BJ (cell line): ENCODE results near the gene PKD1. TPM values are rescaled to one million over a fixed set of nuclear protein-coding genes. Genes with fewer than 3 reads are reported as not detected.

Source experiments
- CTCF ChIA-PET: fragments of 350-600 bp; formaldehyde crosslinking; extraction: SDS; loops from one replicate; lab custom pipeline; 2021; ENCODE audit warnings: antibody characterized with exemption, inconsistent platforms; lab: Yijun Ruan, JAX
- POLR2A ChIA-PET: fragments of 300-600 bp; sonication (Branson Sonifier 250); formaldehyde crosslinking; extraction: SDS; loops from one replicate; lab custom pipeline; 2021; ENCODE audit warnings: antibody characterized with exemption; lab: Charles Lee
- DNase-seq: peaks from one replicate; pipeline ENCODE4 v3.0.0-alpha.2; 2011; ENCODE audit warnings: low read depth
- H3K27me3 ChIP-seq: 2 replicates; pipeline ENCODE4 v1.6.0; 2011; ENCODE audit warnings: low read length; ENCODE audit not compliant: control insufficient read depth, insufficient read depth
- H3K36me3 ChIP-seq: 2 replicates; pipeline ENCODE4 v1.5.1; 2011; ENCODE audit warnings: low read length; ENCODE audit not compliant: control insufficient read depth, insufficient read depth
- H3K4me3 ChIP-seq: 2 replicates; pipeline ENCODE4 v1.5.1; 2011; ENCODE audit warnings: low read depth, mild to moderate bottlenecking, control low read depth, low read length
- CTCF ChIP-seq: IDR thresholded peaks from 2 replicates; pipeline ENCODE4 v1.5.1; 2011; ENCODE audit warnings: low read depth, mild to moderate bottlenecking, control low read depth, inconsistent platforms, low read length, moderate library complexity; ENCODE audit not compliant: insufficient read depth
- polyA plus RNA-seq: library from polyadenylated mRNA; depleted of rRNA; stranded (reverse); fragments of >200 nt; gene quantifications from 2 replicates; pipeline ENCODE4 v1.2.3, GENCODE V29; 2011

Gene PKD1
- polyA plus RNA-seq, 1 experiment = 76.1 TPM

DNA sequence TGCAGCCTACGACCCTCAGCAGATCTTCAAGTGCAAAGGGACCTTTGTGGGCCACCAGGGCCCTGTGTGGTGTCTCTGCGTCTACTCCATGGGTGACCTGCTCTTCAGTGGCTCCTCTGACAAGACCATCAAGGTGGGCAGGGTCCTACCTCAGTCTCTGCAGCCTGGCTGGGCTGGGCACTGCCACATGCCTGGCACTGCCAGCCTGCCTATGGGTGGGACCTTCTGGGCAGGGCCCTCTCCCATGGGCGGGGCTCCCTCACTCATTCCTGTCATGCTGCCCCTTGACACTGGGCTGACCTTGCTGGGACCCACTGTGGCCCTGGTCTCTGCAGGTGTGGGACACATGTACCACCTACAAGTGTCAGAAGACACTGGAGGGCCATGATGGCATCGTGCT lies 38.2 kb upstream of the PKD1 start:
- TF ChIP-seq CTCF = no peak
- ChIA-PET POLR2A (interaction anchor here (1.0 kb wide), 1 partner anchor 18 kb away, joined by 9 read pairs; the partner anchor contains the start of gene TRAF7), CTCF (no interaction called here)
- H3K36me3 ChIP-seq = peaks cover 37% of the 10 kb centered on the region
- H3K27me3 ChIP-seq = no peaks in the 10 kb centered on the region
- H3K4me3 ChIP-seq = no peak overlapping the region
- DNase-seq = no peak

GRCh38 chr16:2173366-2173765 lies 37.7 kb upstream of the PKD1 start:
- DNase-seq = no peak
- ChIA-PET CTCF (no interaction called here), POLR2A (no interaction called here)
- TF ChIP-seq CTCF = no peak
- Histone ChIP-seq H3K36me3 (peaks cover 37% of the 10 kb centered on the region), H3K4me3 (no peak overlapping the region), H3K27me3 (no peaks in the 10 kb centered on the region)

DNA sequence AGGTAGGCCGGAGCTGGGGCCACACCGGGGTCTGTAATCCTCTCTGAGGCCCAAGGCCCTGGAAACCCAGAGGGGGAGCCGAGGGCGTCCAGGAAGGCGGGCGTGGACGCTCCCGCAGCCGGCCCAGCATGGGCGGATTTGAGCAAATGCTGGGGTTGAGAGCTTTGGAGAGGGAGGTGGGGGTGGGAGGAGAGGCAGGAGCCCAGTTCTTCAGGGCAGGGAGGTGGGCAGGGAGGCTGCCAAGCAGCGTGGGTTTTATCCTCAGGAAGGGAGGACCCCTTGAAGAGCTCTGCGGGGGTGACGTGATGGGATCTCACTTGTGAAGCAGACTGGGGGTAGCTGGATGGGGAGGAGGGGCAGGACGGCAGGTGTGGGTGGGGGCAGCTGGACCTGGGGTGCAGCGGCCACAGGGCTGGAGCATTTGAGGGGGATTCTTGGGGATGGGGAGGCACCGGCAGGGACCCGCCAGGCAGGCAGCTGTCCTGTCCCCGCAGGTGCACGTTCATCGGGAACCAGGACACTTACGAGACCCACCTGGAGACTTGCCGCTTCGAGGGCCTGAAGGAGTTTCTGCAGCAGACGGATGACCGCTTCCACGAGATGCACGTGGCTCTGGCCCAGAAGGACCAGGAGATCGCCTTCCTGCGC lies 37.1 kb upstream of the PKD1 start:
- ChIA-PET POLR2A (no interaction called here), CTCF (no interaction called here)
- Histone ChIP-seq H3K36me3 (peaks cover 40% of the 10 kb centered on the region), H3K27me3 (no peaks in the 10 kb centered on the region), H3K4me3 (no peak overlapping the region)
- TF ChIP-seq CTCF = no peak
- no peak for DNase-seq

DNA sequence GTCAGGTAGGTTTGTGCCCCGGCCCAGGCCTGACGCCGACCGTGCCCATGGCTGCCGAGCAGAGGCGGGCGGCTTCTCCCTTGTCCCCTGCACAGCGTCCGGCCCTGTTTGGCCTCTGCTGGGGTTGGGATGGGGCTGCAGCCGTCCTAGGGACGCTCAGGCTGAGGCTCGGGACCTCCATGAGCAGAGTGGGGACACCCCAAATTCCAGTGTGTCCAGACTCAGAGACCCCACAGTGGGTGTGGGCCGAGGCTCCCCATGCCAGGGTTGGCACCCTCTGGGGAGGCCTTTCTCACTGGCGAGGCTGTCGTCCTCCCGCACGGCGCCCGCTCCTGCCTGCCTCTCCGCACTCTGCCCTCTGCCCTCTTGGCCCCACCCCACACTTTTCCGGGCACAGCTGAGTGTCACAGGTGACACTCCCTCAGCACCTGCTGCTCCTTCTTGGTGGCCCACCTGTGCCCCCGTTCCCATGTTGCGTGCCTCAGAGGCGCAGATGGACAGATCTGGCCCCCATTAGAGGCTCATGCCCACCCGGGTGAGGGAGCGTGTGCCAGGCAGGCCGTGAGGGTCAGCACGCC lies 36.0 kb upstream of the PKD1 start:
- Histone ChIP-seq H3K4me3 (no peak overlapping the region), H3K27me3 (no peaks in the 10 kb centered on the region), H3K36me3 (peaks cover 41% of the 10 kb centered on the region)
- ChIA-PET CTCF (interaction anchor here (0.6 kb wide), 1 partner anchor 149 kb away, joined by 4 read pairs; no protein-coding TSS in a partner anchor), POLR2A (no interaction called here)
- DNase-seq = no peak
- no peak for TF ChIP-seq CTCF

GRCh38 chr16:2170587-2171435 lies 35.1 kb upstream of the PKD1 start:
- DNase-seq = no peak
- Histone ChIP-seq H3K27me3 (no peaks in the 10 kb centered on the region), H3K4me3 (no peak overlapping the region), H3K36me3 (peaks cover 43% of the 10 kb centered on the region)
- POLR2A ChIA-PET = no interaction called here
- CTCF ChIA-PET = no interaction called here
- no peak for TF ChIP-seq CTCF
